Stimulated activated CD8-positive, alpha-beta memory T cell treated with anti-CD3 and anti-CD28 coated beads, Interleukin-15, amount 100 ng/mL, for 1 hour (primary cell): ENCODE measurements around the gene ADARB2.
"Not testable (repeated sequence)": the region's sequence is repeated elsewhere in the genome, so short reads cannot be mapped to it uniquely, and the experiment has no call there.

Experiments used
- DNase-seq: peaks from one replicate; pipeline ENCODE4 v3.0.0-alpha.2; 2020; ENCODE audit warnings: low read depth

Gene ADARB2

GRCh38 chr10:1255118-1255517, 482.2 kb downstream of the ADARB2 start:
- no peak for DNase-seq

GRCh38 chr10:1253523-1254353, 483.6 kb downstream of the ADARB2 start:
- no peak for DNase-seq

GRCh38 chr10:1251769-1252168, 485.6 kb downstream of the ADARB2 start:
- no peak for DNase-seq

- no peak for DNase-seq
Measured at GRCh38 chr10:1249142-1249920, 488.0 kb downstream of the ADARB2 start.

GRCh38 chr10:1248262-1248630, 489.1 kb downstream of the ADARB2 start:
- not testable (repeated sequence) for DNase-seq

GRCh38 chr10:1247598-1248261, 489.6 kb downstream of the ADARB2 start:
- DNase-seq, result no peak

- DNase-seq, result no peak
Measured at GRCh38 chr10:1244493-1244892, 492.8 kb downstream of the ADARB2 start.

GRCh38 chr10:1243486-1244234, 493.7 kb downstream of the ADARB2 start:
- no peak for DNase-seq

- no peak for DNase-seq
Measured at GRCh38 chr10:1242975-1243374, 494.4 kb downstream of the ADARB2 start.

GRCh38 chr10:1241973-1242935, 495.1 kb downstream of the ADARB2 start:
- no peak for DNase-seq

- no peak for DNase-seq
Measured at GRCh38 chr10:1241322-1241890, 495.9 kb downstream of the ADARB2 start.

- no peak for DNase-seq
Measured at GRCh38 chr10:1240341-1240775, 497.0 kb downstream of the ADARB2 start.

- no peak for DNase-seq
Measured at GRCh38 chr10:1233031-1233430, 504.3 kb downstream of the ADARB2 start.

- no peak for DNase-seq
Measured at GRCh38 chr10:1232164-1232911, 505.0 kb downstream of the ADARB2 start.

- DNase-seq, result no peak
Measured at GRCh38 chr10:1230592-1231275, 506.6 kb downstream of the ADARB2 start.

- DNase-seq, result no peak
Measured at GRCh38 chr10:1230138-1230537, 507.2 kb downstream of the ADARB2 start.

GRCh38 chr10:1229574-1229973, 507.8 kb downstream of the ADARB2 start:
- no peak for DNase-seq

- no peak for DNase-seq
Measured at GRCh38 chr10:1229116-1229515, 508.2 kb downstream of the ADARB2 start.

GRCh38 chr10:1228467-1228975, 508.8 kb downstream of the ADARB2 start:
- DNase-seq, result no peak
